ENCODE data around the gene ARL5C. TPM values are rescaled to one million over a fixed set of nuclear protein-coding genes. Genes with fewer than 3 reads are reported as not detected.
"Not testable (repeated sequence)": the region's sequence is repeated elsewhere in the genome, so short reads cannot be mapped to it uniquely, and the experiment has no call there.

Gene ARL5C
- total RNA-seq, 2 experiments from 2014 or later = 0.35 TPM; not detected in 1

DNA sequence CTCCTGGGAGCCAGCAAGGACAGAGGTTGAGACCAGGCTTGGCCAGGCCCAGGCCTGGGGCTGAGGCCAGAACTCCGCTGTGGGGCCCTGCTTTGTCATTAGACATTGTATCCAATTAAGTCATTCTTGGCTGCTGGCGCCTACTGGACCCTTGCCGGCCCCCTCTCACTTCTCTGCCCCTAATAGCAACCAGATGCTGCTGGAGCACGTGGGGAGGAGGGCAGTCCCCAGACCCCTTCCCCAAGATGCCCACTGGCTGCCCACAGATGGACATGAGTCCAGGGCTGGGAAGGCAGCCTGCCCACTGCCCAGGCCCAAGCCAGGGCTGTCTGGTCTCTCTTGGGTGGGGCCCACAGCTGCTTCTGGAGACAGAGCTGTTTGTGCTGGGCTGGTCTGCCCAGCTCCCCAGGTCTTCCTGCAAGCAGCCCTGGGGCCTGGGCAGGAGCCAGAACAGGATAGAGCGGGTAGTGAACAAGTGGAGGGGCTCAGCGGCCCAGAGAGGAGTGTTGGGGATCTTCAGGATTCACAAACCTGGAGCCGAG is 22.3 kb downstream of the ARL5C start:
- ATAC-seq = no peak
- no peaks in the 10 kb centered on the region for H3K9me3 Mint-ChIP-seq (ENCODE audit: low read depth)
- CTCF ChIA-PET = interaction anchor here (1.3 to 1.6 kb wide), 2 partner anchors 10 to 92 kb away, joined by 3 to 11 read pairs; no protein-coding TSS in a partner anchor

DNA sequence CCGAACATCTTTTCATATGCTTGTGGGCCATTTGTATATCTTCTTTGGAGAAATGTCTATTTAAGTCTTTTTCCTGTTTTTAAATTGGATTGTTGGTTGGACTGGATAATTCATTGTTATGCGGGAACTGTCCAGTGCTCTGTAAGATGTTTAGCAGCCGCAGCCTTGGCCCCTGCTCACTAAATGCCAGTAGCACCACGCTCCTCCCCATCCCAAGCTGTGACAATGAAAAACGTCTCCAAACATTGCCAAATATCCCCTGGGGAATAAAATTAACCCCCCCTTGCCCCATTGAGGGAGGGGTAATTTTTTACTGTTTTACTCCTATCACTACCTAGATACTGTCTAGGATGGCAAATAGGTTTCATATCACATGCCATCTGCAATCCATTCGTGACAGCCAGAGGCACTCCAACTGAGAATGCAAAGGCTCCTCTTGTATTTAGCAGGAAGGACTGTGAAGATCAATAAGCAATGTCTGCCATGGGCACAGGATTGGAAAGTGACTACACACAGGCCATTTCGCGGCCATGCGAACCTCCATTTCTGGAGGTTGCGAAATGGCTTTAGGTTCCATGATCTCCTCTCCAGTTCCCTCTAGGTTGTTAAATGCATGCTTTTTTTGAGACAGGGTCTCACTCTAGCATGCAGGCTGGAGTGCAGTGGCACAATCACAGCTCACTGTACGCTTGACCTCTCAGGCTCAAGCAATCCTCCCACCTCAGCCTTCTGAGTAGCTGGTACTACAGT is 23.9 kb downstream of the ARL5C start:
- Mint-ChIP-seq H3K4me3 (no peak overlapping the region), H3K9me3 (ENCODE audit: low read depth) (no peaks in the 10 kb centered on the region), H3K36me3 (no peaks in the 10 kb centered on the region), H3K27ac (no peak overlapping the region), H3K4me1 (no peaks in the 10 kb centered on the region), H3K27me3 (no peaks in the 10 kb centered on the region)
- ATAC-seq (no peak), DNase-seq (no peak)
- CTCF ChIA-PET = interaction anchor here (1.0 kb wide), 1 partner anchor 73 kb away, joined by 3 read pairs; no protein-coding TSS in a partner anchor

More for the DNA sequence above, 22.3 kb downstream of the ARL5C start:
- Mint-ChIP-seq H3K4me3 (no peak overlapping the region), H3K27ac (no peak overlapping the region), H3K36me3 (no peaks in the 10 kb centered on the region), H3K4me1 (no peaks in the 10 kb centered on the region), H3K27me3 (no peaks in the 10 kb centered on the region)
- no peak for DNase-seq

- Mint-ChIP-seq H3K4me1 (no peaks in the 10 kb centered on the region), H3K36me3 (no peaks in the 10 kb centered on the region), H3K27ac (no peak overlapping the region), H3K9me3 (ENCODE audit: low read depth) (no peaks in the 10 kb centered on the region), H3K4me3 (no peak overlapping the region), H3K27me3 (no peaks in the 10 kb centered on the region)
- ATAC-seq (no peak), DNase-seq (no peak)
- CTCF ChIA-PET = interaction anchor here (1.0 kb wide), 1 partner anchor 73 kb away, joined by 3 read pairs; no protein-coding TSS in a partner anchor
Observed at GRCh38 chr17:39141294-39141693, 24.7 kb downstream of the ARL5C start.

- H3K4me3 Mint-ChIP-seq = no peak overlapping the region
- no peaks in the 10 kb centered on the region for H3K36me3 Mint-ChIP-seq
- DNase-seq = no peak
- CTCF ChIA-PET = interaction anchor here (1.1 to 1.2 kb wide), 2 partner anchors 13 to 156 kb away, joined by 3 to 4 read pairs; no protein-coding TSS in a partner anchor
- no peak overlapping the region for H3K27ac Mint-ChIP-seq
- H3K27me3 Mint-ChIP-seq = no peaks in the 10 kb centered on the region
- H3K4me1 Mint-ChIP-seq = no peaks in the 10 kb centered on the region
- no peaks in the 10 kb centered on the region for H3K9me3 Mint-ChIP-seq (ENCODE audit: low read depth)
- ATAC-seq = no peak
Observed at GRCh38 chr17:39139561-39139960, 26.4 kb downstream of the ARL5C start.

- no peak overlapping the region for H3K27ac Mint-ChIP-seq
- H3K27me3 Mint-ChIP-seq = no peaks in the 10 kb centered on the region
- no peak overlapping the region for H3K4me3 Mint-ChIP-seq
- CTCF ChIA-PET = interaction anchor here (1.1 to 1.2 kb wide), 2 partner anchors 14 to 156 kb away, joined by 3 to 4 read pairs; no protein-coding TSS in a partner anchor
- no peaks in the 10 kb centered on the region for H3K36me3 Mint-ChIP-seq
- H3K4me1 Mint-ChIP-seq = no peaks in the 10 kb centered on the region
- H3K9me3 Mint-ChIP-seq (ENCODE audit: low read depth) = no peaks in the 10 kb centered on the region
- ATAC-seq (no peak), DNase-seq (no peak)
Observed at GRCh38 chr17:39139161-39139511, 26.8 kb downstream of the ARL5C start.

GRCh38 chr17:39138431-39139160 is 27.4 kb downstream of the ARL5C start:
- Mint-ChIP-seq H3K27me3 (no peaks in the 10 kb centered on the region), H3K4me3 (no peak overlapping the region), H3K9me3 (ENCODE audit: low read depth) (no peaks in the 10 kb centered on the region), H3K36me3 (no peaks in the 10 kb centered on the region), H3K4me1 (no peaks in the 10 kb centered on the region), H3K27ac (no peak overlapping the region)
- ATAC-seq = no peak
- no peak for DNase-seq
- CTCF ChIA-PET = interaction anchor here (0.7 to 1.2 kb wide), 2 partner anchors 72 to 155 kb away, joined by 3 to 4 read pairs; no protein-coding TSS in a partner anchor

- CTCF ChIA-PET = interaction anchor here (1.2 kb wide), 1 partner anchor 30 kb away, joined by 3 read pairs; no protein-coding TSS in a partner anchor
- H3K9me3 Mint-ChIP-seq (ENCODE audit: low read depth) = no peaks in the 10 kb centered on the region
- H3K4me3 Mint-ChIP-seq = no peak overlapping the region
- H3K36me3 Mint-ChIP-seq = no peaks in the 10 kb centered on the region
- DNase-seq = no peak
- H3K27me3 Mint-ChIP-seq = no peaks in the 10 kb centered on the region
- no peak overlapping the region for H3K27ac Mint-ChIP-seq
- no peaks in the 10 kb centered on the region for H3K4me1 Mint-ChIP-seq
- ATAC-seq = no peak
Observed at GRCh38 chr17:39134878-39135277, 31.1 kb downstream of the ARL5C start.

- Mint-ChIP-seq H3K4me3 (no peak overlapping the region), H3K27ac (no peak overlapping the region), H3K27me3 (no peaks in the 10 kb centered on the region), H3K4me1 (no peaks in the 10 kb centered on the region), H3K9me3 (ENCODE audit: low read depth) (no peaks in the 10 kb centered on the region), H3K36me3 (no peaks in the 10 kb centered on the region)
- DNase-seq (no peak), ATAC-seq (no peak)
- CTCF ChIA-PET = no interaction called here
Observed at GRCh38 chr17:39132192-39132610, 33.8 kb downstream of the ARL5C start.

DNA sequence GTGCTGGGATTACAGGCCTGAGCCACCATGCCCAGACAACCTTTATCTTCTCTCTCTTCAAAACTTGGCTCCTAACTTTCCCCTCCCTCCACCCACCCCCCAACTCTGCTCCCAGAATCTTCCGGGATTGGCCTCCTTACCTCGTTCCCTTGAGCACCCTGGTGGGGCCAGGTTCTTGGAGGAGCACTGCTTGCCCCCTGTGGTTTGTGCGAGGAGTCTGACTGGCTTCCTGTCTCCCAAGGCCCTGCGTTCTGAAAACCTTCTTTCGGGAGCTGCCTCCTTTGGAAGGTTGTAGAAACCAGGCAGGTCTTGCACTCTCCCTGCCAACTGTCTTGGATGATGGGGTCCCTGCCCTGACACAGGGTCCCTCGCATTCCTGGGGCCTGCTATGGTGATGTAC is 34.3 kb downstream of the ARL5C start:
- Mint-ChIP-seq H3K4me3 (no peak overlapping the region), H3K4me1 (no peaks in the 10 kb centered on the region), H3K9me3 (ENCODE audit: low read depth) (no peaks in the 10 kb centered on the region), H3K27me3 (no peaks in the 10 kb centered on the region), H3K27ac (no peak overlapping the region), H3K36me3 (no peaks in the 10 kb centered on the region)
- DNase-seq = no peak
- ATAC-seq = no peak
- CTCF ChIA-PET = no interaction called here

DNA sequence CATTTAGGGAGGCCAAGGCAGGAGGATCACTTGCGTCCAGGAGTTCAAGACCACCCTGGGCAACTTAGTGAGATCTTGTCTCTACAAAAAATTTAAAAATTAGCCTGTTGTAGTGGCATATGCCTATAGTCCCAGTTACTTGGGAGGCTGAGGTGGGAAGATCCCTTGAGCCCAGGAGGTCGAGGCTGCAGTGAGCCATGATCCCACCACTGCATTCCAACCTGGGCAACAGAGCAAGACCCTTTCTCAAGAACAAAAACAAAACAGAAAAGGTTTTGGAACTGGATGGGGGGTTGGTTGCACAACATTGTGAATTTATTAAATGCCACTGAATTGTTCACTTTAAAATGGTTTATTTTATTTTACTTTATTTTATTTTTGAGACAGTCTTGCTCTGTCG is 35.8 kb downstream of the ARL5C start:
- no peaks in the 10 kb centered on the region for H3K27me3 Mint-ChIP-seq
- no peak for DNase-seq
- no peak for ATAC-seq
- H3K4me3 Mint-ChIP-seq = no peak overlapping the region
- CTCF ChIA-PET = no interaction called here
- H3K9me3 Mint-ChIP-seq (ENCODE audit: low read depth) = no peaks in the 10 kb centered on the region
- H3K4me1 Mint-ChIP-seq = no peaks in the 10 kb centered on the region
- no peak overlapping the region for H3K27ac Mint-ChIP-seq
- no peaks in the 10 kb centered on the region for H3K36me3 Mint-ChIP-seq

GRCh38 chr17:39129544-39129943 is 36.4 kb downstream of the ARL5C start:
- H3K36me3 Mint-ChIP-seq; DNase-seq; CTCF ChIA-PET; H3K4me3 Mint-ChIP-seq; H3K9me3 Mint-ChIP-seq (ENCODE audit: low read depth); H3K4me1 Mint-ChIP-seq; H3K27me3 Mint-ChIP-seq; H3K27ac Mint-ChIP-seq; ATAC-seq: not testable (repeated sequence)

GRCh38 chr17:39126436-39126835 is 39.5 kb downstream of the ARL5C start:
- DNase-seq (no peak), ATAC-seq (no peak)
- Mint-ChIP-seq H3K27ac (no peak overlapping the region), H3K4me1 (no peaks in the 10 kb centered on the region), H3K36me3 (no peaks in the 10 kb centered on the region), H3K9me3 (ENCODE audit: low read depth) (no peaks in the 10 kb centered on the region), H3K27me3 (no peaks in the 10 kb centered on the region), H3K4me3 (no peak overlapping the region)
- CTCF ChIA-PET = no interaction called here

- Mint-ChIP-seq H3K4me1 (no peaks in the 10 kb centered on the region), H3K27ac (no peak overlapping the region), H3K9me3 (ENCODE audit: low read depth) (no peaks in the 10 kb centered on the region), H3K4me3 (no peak overlapping the region), H3K27me3 (no peaks in the 10 kb centered on the region), H3K36me3 (no peaks in the 10 kb centered on the region)
- CTCF ChIA-PET = interaction anchor here (0.9 to 1.5 kb wide), 2 partner anchors 9 to 28 kb away, joined by 3 read pairs; no protein-coding TSS in a partner anchor
- ATAC-seq (no peak), DNase-seq (no peak)
Observed at GRCh38 chr17:39125143-39125875, 40.7 kb downstream of the ARL5C start.

Measured in activated CD8-positive, alpha-beta memory T cell treated with anti-CD3 and anti-CD28 coated beads, Interleukin-2, amount 10 ng/mL, durations not matched to agents 7 days and 5 days (primary cell).